GM18867 (cell line): ENCODE measurements around the gene TFAP2C.
"Not testable (repeated sequence)": the region's sequence is repeated elsewhere in the genome, so short reads cannot be mapped to it uniquely, and the experiment has no call there.

Source experiments
- ATAC-seq: cut with Tn5 transposase; IDR thresholded peaks from one replicate; pipeline ENCODE4 v1.9.1; 2021; ENCODE audit warnings: mild to moderate bottlenecking, moderate library complexity; ENCODE audit not compliant: unreplicated experiment

TFAP2C gene

DNA sequence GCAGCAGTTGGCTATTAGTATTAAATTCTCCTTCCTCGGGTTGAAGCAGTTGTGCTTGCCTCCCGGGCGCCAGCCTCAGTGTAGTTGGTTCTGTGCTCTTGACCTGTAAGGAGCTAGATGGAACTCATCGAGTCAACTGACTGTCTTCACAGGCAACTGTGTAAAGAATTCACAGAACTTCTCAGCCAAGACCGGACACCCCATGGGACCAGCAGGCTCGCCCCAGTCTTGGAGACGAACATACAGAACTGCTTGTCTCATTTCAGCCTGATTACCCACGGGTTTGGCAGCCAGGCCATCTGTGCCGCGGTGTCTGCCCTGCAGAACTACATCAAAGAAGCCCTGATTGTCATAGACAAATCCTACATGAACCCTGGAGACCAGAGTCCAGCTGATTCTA, 8.5 kb downstream of the TFAP2C start:
- ATAC-seq: no peak

DNA sequence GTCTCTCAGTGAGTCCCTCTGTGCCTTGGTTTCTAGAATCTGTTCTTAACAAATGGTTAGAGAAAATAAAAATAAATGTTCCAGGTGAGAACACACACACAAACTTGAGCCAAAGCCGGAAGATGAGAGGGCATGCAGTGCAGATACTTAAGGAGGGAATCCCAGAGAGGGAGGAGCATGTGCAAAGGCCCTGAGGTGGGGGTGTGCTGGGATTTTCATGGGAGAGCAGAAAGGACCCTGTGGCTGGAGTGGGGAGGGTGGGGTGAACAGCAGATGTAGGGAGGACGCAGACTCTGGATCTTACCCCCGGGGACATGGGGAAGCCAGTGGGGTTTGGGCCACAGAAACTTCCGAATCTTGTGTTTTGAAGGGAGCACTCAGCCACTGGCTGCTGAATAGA, 17.5 kb downstream of the TFAP2C start:
- ATAC-seq: no peak

DNA sequence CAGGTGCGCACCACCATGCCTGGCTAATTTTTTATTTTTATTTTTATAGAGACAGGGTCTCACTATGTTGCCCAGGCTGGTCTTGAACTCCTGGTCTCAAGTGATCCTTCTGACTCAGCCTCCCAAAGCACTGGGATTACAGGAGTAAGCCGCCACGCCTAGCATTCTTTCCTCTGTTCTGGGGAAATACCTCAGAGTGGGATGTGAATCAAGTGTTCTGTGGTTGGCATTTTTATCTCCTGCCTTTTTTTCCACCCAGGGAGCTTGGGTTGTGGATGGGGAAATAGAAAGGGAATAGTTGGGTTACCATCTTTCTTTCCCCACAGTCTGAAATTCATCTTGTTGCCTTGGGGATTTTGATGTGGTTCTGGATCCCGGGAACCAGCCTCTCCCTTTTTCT, 24.1 kb downstream of the TFAP2C start:
- no peak for ATAC-seq

DNA sequence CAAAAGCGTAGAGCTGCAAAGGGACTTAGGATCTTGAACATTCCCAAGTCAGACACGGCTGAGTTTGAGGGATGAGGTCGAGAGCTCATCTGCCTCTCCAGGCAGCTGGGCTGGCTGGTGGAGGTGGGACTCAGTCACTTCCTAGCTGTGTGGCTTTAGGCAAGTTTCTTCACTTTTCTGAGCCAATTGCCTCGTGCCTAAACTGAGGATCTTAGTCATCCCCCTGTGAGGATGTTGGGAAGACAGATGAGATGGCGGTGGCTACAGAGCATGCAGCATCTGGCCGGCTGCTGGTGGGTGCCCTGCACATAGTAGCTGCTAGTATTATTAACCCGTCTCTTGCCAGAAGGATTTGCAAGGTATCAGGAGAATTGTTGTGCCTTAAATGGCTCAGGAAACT, 27.5 kb downstream of the TFAP2C start:
- no peak for ATAC-seq

DNA sequence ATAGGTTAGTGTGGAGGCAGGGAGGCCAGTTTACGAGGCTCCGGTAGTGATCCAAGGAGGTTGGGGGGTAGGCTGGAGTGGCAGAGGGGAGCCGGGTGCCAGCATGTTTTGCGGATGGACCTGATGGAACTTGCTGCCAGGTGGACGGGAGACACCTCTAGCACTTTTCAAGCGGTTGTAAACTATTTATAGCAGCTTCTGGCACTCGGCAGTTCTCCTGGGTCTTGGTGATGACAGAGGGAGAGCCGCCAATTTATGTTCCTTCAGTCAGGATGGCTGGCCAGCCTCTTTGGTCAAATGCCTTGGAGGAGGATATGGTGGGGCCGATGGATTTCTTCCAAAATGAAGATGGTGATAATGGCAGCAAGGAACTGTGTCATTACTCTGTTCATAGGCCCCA, 28.8 kb downstream of the TFAP2C start:
- ATAC-seq: no peak

- not testable (repeated sequence) for ATAC-seq
Observed at GRCh38 chr20:56658341-56658947, 29.3 kb downstream of the TFAP2C start.

DNA sequence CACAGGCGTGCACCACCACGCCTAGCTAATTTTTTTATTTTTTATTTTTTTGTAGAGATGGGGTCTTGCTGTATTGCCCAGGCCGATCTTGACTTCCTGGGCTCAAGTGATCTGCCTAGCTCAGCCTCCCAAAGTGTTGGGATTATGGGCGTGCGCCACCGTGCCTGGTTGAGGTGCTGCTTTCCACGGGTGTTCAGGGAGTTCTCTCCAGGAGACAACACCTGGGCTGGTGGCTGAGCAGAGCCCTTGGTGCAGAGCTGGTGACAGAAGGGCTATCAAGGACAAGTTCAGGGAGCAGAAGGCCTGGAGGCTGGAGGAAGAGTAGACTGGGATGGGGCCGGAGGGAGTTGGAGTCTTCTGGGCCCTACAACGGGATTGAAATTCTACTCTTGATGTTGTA, 34.6 kb downstream of the TFAP2C start:
- no peak for ATAC-seq

DNA sequence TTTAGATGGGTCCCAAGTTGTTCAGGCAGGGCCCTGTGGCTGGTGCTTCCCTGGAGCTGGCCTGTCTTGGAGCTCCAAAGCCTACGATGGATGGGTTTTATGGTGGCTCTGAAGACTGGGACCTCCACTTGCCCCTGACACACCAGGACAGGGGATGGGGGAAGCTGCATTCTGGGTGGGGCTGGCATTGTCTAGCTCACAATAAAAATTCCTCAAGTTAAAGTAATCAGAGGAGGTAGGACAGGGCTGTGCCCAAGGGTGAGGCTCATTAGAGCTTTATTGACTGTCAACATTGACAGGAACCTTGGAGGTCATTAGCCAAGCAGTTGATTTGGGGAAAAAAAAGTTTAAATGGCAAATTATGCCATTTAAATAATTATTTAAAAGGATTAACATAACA, 35.7 kb downstream of the TFAP2C start:
- ATAC-seq: no peak

DNA sequence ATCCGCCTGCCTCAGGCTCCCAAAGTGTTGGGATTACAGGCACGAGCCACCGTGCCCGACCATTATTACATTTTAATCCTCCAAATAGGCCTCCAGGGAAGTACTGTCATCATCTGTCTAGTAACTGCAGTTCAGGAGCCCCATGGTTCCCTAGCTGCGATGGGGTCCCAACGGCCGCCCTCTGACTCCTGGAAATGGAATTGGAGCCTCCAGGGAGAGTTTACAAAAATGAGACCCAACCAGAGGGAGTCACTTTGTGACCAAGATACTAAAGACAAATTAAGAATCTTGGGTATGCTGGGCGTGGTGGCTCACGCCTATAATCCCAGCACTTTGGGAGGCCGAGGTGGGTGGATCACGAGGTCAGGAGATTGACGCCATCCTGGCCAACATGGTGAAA, 36.7 kb downstream of the TFAP2C start:
- ATAC-seq: no peak

DNA sequence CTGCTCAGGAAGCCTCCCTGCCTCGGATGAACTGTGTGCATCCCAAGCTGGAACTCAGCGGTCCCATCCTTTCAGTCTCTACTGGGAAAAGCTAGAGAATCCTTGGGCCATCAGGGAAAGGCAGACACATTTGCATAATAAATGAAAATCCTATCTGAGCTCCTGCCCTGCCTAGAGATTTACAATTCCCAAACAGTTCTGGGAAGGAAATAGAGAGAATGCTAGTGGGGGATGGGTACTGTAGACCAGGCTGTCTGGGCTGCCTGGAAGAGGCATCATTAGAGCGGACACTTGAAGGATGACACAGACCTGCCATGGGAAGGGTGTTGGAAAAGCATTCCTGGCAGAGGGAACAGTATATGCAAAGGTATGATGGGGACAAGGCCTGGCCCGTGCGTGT, 44.3 kb downstream of the TFAP2C start:
- no peak for ATAC-seq

- no peak for ATAC-seq
Observed at GRCh38 chr20:56676001-56676400, 46.9 kb downstream of the TFAP2C start.

- ATAC-seq: no peak
Observed at GRCh38 chr20:56676679-56677078, 47.6 kb downstream of the TFAP2C start.

- no peak for ATAC-seq
Observed at GRCh38 chr20:56683077-56683865, 54.2 kb downstream of the TFAP2C start.

DNA sequence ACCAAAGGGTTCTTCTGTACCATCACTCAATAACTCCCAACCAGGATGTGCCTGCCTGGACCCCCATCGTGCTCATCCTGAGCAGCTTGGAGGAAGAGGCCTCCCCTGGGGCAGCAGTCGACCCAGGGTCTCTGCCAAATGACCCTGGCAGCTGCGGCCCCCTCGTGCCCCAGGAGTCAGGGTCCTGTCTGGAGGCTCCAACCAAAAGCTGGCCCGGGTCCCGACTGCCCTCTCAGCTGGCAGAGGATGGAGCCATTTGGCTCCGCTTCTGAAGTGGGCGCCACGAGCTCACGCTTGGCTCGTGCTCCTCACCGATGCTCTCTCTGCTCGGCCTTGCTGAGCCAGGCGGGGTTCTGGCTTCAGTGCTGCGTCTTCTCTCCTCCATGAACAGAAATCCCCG, 56.8 kb downstream of the TFAP2C start:
- ATAC-seq: no peak

- no peak for ATAC-seq
Observed at GRCh38 chr20:56687061-56687460, 58.0 kb downstream of the TFAP2C start.

GRCh38 chr20:56688106-56688505, 59.0 kb downstream of the TFAP2C start:
- no peak for ATAC-seq
